Stimulated activated CD4-positive, alpha-beta T cell treated with anti-CD3 and anti-CD28 coated beads, TNF-alpha, amount 100 ng/mL, for 24 hours (primary cell): Measurements from ENCODE around the gene ZNF75A.
A peak's percentile ranks its signal among the peaks of the same experiment; 100 is the strongest.

ENCODE experiments used
- DNase-seq, 3 experiments: peaks; one replicate each; pipeline ENCODE4 v3.0.0-alpha.2; 2020; ENCODE audit warnings: low read depth in 3 of 3

Gene ZNF75A

GRCh38 chr16:3364774-3365427 lies 59.6 kb downstream of the ZNF75A start:
- peak; percentile 75 to 85 (median 78) for DNase-seq
